ENCODE measurements around the gene ZNF723.
"Not testable (repeated sequence)": the region's sequence is repeated elsewhere in the genome, so short reads cannot be mapped to it uniquely, and the experiment has no call there.

ZNF723 gene

DNA sequence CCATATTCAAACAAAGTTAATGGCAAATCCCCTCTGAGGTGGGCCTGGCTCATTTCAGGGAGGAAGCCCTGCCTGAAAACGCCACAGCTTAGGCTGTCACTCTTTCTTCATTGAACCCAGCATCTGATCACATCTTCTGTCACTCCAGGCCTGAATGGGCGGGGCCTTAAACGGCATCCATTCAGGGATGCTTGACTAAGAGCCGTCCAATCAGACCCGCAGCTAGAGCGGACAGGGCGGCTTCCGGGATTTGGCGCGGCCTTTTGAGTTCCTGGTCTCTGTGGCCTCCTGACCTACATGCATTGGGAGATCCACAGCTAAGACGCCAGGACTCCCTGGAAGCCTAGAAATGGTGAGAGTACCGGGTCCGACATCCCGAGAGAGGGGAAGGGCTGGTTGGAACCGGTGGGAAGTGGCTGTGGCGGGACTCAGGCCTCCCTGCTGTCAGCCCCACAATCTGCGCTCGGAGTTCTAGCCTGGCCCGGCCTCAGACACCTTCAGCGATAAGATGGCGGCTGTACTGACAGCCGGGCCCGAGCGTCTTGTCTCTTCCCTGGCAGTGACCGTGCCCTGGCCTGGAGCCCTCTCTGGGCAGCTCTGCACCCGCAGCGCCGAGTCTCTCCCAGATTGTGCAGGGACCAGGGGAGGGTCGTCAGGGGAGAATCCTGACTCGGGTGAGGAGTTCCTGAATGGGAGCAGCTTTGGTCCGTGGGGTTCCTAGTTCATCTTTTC, at the start of gene ZNF723:
TSS of gene ZNF723 (plus strand) at position 261 of the 732 bp plus-strand sequence. CDS start at position 350, 89 bp downstream.
- Mint-ChIP-seq H3K27me3 (no peaks in the 10 kb centered on the region), H3K27ac (no peak within 1 kb of the TSS), H3K9me3 (ENCODE audit: low read depth) (peaks cover 16% of the 10 kb centered on the region), H3K36me3 (peaks cover 5% of the 10 kb centered on the region), H3K4me1 (ENCODE audit: low read depth) (no peaks in the 10 kb centered on the region), H3K4me3 (no peak within 1 kb of the TSS)

DNA sequence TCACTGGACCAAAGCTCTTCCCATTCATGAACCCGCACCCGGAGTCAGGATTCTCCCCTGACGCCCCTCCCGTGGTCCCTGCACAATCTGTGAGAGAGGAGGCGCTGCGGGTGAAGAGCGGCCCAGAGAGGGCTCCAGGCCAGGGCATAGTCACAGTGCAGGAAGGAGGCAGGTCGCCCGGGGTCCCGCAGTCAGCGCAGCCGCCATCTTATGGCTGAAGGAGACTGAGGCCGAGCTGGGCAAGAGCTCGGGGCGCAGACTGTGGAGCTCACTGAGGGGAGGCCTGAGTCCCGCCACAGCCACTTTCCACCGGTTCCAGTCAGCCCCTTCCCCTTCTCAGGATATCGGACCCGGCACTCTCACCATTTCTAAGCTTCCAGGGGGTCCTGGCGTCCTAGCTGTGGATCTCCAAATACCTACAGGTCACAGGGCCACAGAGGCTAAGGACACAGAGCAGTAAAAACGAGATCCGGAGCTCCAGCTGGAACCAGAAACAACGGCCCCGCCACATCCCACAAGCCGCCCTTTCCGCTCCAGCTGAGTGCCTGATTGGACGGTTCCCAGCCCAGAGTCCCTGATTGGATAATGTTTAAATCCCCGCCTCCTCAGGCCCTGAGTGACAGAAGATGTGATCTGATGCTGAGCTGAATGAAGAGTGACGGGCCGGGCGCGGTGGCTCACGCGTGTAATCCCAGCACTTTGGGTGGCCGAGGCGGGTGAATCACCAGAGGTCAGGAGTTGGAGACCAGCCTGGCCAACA, 48.3 kb upstream of the ZNF723 start, which contains the start of gene ZNF99:
TSS of gene ZNF99 (minus strand) at position 501 of the 760 bp plus-strand sequence. CDS start at position 366, 135 bp downstream.
- H3K27ac Mint-ChIP-seq = no peak within 1 kb of the TSS
- H3K9me3 Mint-ChIP-seq (ENCODE audit: low read depth) = peaks cover 15% of the 10 kb centered on the region
- no peaks in the 10 kb centered on the region for H3K4me1 Mint-ChIP-seq (ENCODE audit: low read depth)
- no peak within 1 kb of the TSS for H3K4me3 Mint-ChIP-seq
- H3K27me3 Mint-ChIP-seq = peaks cover 7% of the 10 kb centered on the region
- peaks cover 5% of the 10 kb centered on the region for H3K36me3 Mint-ChIP-seq

DNA sequence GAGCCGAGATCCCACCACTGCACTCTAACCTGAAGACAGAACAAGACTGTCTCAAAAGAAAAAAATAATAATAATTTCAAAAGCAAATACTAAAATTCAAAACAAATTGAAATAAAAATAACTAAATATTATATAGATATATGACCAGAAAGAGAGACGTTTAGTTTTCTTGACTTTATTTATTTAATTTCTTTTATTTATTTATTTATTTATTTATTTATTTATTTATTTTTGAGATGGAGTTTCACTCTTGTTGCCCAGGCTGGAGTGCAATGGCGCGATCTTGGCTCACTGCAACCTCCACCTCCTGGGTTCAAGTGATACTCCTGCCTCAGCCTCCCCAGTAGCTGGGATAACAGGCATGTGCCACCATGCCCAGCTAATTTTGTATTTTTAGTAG, 39.2 kb upstream of the ZNF723 start:
- not testable (repeated sequence) for H3K36me3 Mint-ChIP-seq; H3K4me3 Mint-ChIP-seq; H3K27me3 Mint-ChIP-seq; H3K27ac Mint-ChIP-seq; H3K4me1 Mint-ChIP-seq (ENCODE audit: low read depth)
- peaks cover 20% of the 10 kb centered on the region for H3K9me3 Mint-ChIP-seq (ENCODE audit: low read depth)

DNA sequence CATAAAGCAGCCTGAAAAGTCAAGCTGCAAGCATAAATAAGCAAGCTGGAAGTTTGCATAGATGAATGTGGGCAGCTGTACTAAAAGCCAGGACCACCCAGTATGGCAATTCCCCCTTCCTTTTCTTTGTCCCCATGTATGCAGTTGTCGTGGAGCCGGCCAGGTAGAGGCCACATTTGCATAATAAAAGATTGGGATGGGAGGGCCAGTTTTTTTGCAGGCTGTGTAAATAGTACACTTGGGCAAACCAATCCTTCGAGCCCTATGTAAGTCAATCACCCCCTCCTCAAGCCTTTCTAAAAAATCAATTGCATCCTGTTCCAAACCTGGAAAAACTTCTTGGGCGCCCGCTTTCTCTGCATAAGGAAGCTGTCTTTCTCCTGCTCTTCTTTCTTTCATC, 35.1 kb upstream of the ZNF723 start:
- H3K27me3 Mint-ChIP-seq = no peaks in the 10 kb centered on the region
- H3K4me3 Mint-ChIP-seq = no peak overlapping the region
- peaks cover 7% of the 10 kb centered on the region for H3K36me3 Mint-ChIP-seq
- H3K9me3 Mint-ChIP-seq (ENCODE audit: low read depth) = peaks cover 24% of the 10 kb centered on the region
- H3K27ac Mint-ChIP-seq = no peak overlapping the region
- no peaks in the 10 kb centered on the region for H3K4me1 Mint-ChIP-seq (ENCODE audit: low read depth)

DNA sequence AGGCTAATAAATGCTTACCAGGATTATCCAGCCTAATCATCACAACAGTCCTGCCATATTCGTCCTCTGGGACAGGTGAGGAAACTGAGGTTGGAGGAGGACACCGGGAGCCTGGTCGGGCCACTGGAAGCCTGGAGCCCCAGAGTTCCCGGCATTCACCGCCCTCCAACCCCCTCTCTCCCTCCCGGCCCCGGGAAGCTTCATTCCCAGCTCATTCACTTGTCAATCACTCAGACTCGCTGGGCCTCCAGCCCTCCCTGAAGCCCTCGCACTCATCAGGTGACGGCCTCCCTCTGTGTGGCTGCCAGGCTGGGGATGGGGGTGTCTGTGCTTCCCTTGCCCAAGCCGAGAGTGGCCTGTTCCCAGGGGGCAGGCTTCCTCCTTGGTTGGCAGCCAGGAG, 25.7 kb upstream of the ZNF723 start:
- Mint-ChIP-seq H3K4me1 (ENCODE audit: low read depth) (no peaks in the 10 kb centered on the region), H3K9me3 (ENCODE audit: low read depth) (peaks cover 9% of the 10 kb centered on the region), H3K27me3 (peaks cover 2% of the 10 kb centered on the region), H3K27ac (no peak overlapping the region), H3K4me3 (no peak overlapping the region), H3K36me3 (peaks cover 4% of the 10 kb centered on the region)

DNA sequence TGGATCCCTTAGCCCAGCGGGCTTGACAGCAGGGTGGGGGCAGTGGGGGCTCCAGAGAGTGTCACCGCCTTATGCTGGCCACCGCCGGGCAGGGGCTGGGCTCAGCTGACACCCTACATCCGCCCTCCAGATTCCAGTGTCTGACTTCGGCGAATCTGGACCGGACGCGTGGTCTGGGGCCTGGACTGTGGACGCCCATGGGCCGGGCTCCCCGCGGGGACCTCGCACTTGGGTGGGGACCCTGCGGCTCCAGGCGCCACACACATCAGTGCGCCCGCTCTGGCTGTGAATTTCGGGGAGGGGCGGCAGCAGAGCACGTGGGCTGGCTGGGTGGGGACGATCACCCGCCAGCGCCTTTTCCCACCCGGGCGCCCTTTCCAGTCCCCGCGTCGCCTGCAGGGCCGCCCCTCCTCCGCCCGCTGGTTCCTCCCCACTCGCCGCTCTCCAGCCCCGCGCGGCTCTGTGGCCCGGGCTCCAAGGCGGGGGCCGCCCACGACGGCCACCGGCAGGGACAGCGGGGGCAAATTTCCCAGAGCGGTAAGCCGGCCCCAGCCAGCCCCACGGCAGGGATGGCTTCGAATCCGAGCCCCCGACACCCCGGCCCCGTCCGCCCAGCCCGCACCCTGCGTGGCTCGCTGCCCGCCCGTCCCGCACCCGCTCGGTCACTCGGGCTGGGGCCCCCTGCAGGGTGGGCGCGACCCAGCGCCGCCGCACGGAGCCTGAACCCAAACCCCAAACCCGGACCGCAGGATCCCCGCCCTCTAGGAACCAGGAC, 24.8 kb upstream of the ZNF723 start:
- no peak overlapping the region for H3K27ac Mint-ChIP-seq
- peaks cover 2% of the 10 kb centered on the region for H3K27me3 Mint-ChIP-seq

DNA sequence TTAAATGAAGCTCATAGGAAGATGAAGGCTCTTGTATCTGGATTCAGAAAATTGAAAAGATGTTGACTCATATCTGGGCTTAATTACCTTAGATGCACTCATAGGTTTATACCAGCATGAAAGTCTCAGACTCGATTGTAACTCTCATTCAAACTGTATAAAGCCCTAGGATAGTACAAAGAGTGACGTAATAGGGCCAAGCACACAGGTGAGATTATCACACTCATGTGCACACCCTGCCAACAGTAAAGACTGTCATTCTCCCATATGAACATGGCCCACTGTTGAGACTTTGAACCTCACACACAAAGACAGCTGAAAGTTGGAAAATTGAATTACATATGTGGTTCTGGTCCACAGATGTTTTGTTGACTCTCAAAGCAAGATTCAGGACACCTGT, 18.0 kb upstream of the ZNF723 start:
- no peak overlapping the region for H3K4me3 Mint-ChIP-seq
- H3K36me3 Mint-ChIP-seq = no peaks in the 10 kb centered on the region
- no peaks in the 10 kb centered on the region for H3K4me1 Mint-ChIP-seq (ENCODE audit: low read depth)
- H3K27ac Mint-ChIP-seq = no peak overlapping the region
- peaks cover 13% of the 10 kb centered on the region for H3K9me3 Mint-ChIP-seq (ENCODE audit: low read depth)
- no peaks in the 10 kb centered on the region for H3K27me3 Mint-ChIP-seq

More for the DNA sequence above, 24.8 kb upstream of the ZNF723 start:
- Mint-ChIP-seq H3K36me3 (peaks cover 4% of the 10 kb centered on the region), H3K4me1 (ENCODE audit: low read depth) (no peaks in the 10 kb centered on the region), H3K9me3 (ENCODE audit: low read depth) (peaks cover 9% of the 10 kb centered on the region), H3K4me3 (no peak overlapping the region)

DNA sequence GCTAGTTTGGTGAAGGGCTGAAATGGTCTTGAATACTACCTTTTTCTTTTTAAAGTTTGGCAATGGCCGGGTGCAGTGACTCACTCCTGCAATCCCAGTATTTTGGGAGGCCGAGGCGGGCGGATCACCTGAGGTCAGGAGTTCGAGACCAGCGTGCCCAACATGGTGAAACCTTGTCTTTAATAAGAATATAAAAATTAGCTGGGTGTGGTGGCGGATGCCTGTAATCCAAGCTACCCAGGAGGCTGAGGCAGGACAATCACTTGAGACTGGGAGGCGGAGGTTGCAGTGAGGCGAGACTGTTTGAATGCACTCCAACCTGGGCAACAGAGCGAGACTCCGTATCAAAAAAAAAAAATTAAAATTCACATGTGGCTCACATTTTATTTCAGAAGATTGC, 880 bp upstream of the ZNF723 start:
- no peak overlapping the region for H3K27ac Mint-ChIP-seq
- peaks cover 13% of the 10 kb centered on the region for H3K9me3 Mint-ChIP-seq (ENCODE audit: low read depth)
- H3K4me3 Mint-ChIP-seq = no peak overlapping the region
- H3K4me1 Mint-ChIP-seq (ENCODE audit: low read depth) = no peaks in the 10 kb centered on the region
- no peaks in the 10 kb centered on the region for H3K27me3 Mint-ChIP-seq
- H3K36me3 Mint-ChIP-seq = peaks cover 5% of the 10 kb centered on the region

DNA sequence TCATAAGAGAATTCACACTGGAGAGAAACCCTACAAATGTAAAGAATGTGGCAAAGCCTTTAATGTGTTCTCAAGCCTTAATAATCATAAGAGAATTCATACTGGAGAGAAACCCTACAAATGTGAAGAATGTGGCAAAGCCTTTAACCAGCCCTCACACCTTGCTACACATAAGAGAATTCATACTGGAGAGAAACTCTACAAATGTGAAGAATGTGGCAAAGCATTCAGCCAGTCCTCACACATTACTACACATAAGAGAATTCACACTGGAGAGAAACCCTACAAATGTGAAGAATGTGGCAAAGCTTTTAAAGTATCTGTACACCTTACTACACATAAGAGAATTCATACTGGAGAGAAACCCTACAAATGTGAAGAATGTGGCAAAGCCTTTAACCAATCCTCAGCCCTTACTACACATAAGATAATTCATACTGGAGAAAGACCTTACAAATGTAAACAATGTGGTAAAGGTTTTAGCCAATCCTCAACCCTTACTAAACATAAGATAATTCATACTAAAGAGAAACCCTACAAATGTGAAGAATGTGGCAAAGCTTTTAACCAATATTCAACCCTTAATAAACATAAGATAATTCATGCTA, 25.7 kb downstream of the ZNF723 start:
- H3K27ac Mint-ChIP-seq; H3K4me1 Mint-ChIP-seq (ENCODE audit: low read depth); H3K4me3 Mint-ChIP-seq; H3K27me3 Mint-ChIP-seq: not testable (repeated sequence)
- H3K9me3 Mint-ChIP-seq (ENCODE audit: low read depth) = peaks cover 16% of the 10 kb centered on the region
- peaks cover 14% of the 10 kb centered on the region for H3K36me3 Mint-ChIP-seq

DNA sequence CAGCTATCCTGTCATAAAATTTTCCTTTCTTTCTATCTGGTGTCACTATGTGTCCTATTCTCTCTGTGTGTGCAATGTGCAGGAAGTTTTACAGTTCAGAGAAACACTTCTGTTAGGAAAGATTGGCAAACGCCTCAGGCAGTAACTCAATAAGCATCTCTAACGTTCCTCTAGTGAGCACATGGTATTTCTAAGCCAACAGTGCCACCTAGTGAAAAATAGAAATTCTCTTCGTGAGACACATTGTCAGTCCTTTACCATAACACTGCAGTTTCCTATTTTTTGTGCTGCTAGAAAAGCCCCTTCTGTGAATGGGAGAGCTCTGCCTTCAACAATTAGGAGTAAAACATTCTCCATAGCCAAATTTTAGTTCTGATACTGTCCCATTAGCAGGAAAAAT, 50.7 kb downstream of the ZNF723 start:
- Mint-ChIP-seq H3K27me3 (no peaks in the 10 kb centered on the region), H3K4me3 (no peak overlapping the region), H3K9me3 (ENCODE audit: low read depth) (peaks cover 27% of the 10 kb centered on the region), H3K36me3 (peaks cover 4% of the 10 kb centered on the region), H3K4me1 (ENCODE audit: low read depth) (no peaks in the 10 kb centered on the region), H3K27ac (no peak overlapping the region)

DNA sequence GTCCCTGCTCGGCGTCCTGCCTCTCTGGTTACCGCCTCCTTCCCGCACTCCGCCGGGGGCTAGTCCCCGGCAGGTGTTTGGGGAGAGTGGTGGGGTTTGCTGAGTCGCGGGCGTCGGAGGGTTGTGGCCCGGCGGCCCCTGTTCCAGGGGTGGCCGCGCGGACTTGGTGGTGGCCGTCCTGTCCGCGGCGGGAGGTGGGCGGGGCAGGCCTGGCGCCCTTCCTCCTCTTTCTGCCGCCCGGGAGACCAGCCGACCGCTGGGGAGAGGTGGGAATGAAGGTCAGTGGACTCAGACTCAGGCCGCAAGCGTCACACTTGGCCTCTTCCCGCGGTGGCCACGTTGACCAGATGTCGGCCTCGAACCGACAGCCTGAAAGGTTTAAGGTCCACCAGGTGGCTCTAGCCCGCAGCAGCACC, 61.8 kb downstream of the ZNF723 start:
- no peak overlapping the region for H3K27ac Mint-ChIP-seq
- H3K4me3 Mint-ChIP-seq = no peak overlapping the region
- peaks cover under 1% of the 10 kb centered on the region for H3K36me3 Mint-ChIP-seq
- H3K9me3 Mint-ChIP-seq (ENCODE audit: low read depth) = peaks cover 16% of the 10 kb centered on the region
- H3K27me3 Mint-ChIP-seq = no peaks in the 10 kb centered on the region
- no peaks in the 10 kb centered on the region for H3K4me1 Mint-ChIP-seq (ENCODE audit: low read depth)

DNA sequence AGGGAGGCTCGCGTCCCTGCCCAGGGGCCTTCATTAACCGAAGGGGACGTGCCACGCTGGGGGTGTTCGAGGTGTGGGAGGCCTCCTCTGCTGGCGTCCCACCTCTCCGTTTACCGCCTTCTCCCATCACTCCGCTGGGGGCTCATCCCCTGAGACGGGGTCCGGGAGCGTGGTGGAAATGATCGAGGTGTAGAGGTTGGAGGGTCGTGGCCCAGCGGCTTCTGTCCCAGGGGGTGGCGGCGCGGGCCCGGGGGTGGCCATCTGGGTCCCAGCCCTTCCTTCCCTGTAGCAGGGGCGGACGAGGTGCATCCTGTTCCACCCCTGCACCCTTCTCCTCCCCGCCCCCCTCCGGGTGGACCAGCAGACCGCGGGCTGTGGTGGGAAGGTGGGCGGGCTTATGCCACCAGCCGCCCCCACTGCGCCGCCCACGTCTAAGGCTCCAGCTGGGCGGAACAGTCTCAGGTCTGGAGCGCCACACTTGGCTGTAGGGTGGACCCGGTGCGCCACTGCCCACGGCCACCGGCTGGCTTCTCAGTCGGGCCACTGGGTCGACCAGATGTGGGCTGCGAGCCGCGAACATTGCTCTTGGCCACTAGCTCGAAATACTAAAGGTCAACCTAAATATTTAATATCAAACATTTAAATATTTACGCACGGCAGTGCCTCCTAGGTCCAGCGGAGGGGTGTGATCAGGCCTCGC, 69.5 kb downstream of the ZNF723 start:
- Mint-ChIP-seq H3K9me3 (ENCODE audit: low read depth) (peaks cover 12% of the 10 kb centered on the region), H3K27me3 (no peaks in the 10 kb centered on the region), H3K4me3 (no peak overlapping the region)

More for the DNA sequence above, 69.5 kb downstream of the ZNF723 start:
- H3K36me3 Mint-ChIP-seq = peaks cover 6% of the 10 kb centered on the region
- H3K27ac Mint-ChIP-seq = no peak overlapping the region
- H3K4me1 Mint-ChIP-seq (ENCODE audit: low read depth) = no peaks in the 10 kb centered on the region

All from activated naive CD8-positive, alpha-beta T cell (primary cell).